Common myeloid progenitor, CD34-positive (primary cell): ENCODE measurements around the gene HSD17B4.
A peak's percentile ranks its signal among the peaks of the same experiment; 100 is the strongest.
"Not testable (repeated sequence)": the region's sequence is repeated elsewhere in the genome, so short reads cannot be mapped to it uniquely, and the experiment has no call there.

Experiments used
- CTCF ChIA-PET: fragments of 350-600 bp; sonication (Branson Sonifier 250); formaldehyde crosslinking; loops from one replicate; lab custom pipeline; 2021; ENCODE audit warnings: antibody characterized with exemption; lab: Charles Lee
- POLR2A ChIA-PET: fragments of 350-600 bp; sonication (Branson Sonifier 250); formaldehyde crosslinking; loops from one replicate; lab custom pipeline; 2021; ENCODE audit warnings: antibody characterized with exemption; lab: Charles Lee
- DNase-seq, 3 donors: peaks; one replicate each; pipeline versions ENCODE4 v3.0.0 to v3.0.0-alpha.2; 2013
- H3K27ac ChIP-seq, 2 experiments: 1 replicate in 1 of 2; 2 replicates in 1 of 2; pipeline ENCODE4 v1.7.0; 2013; ENCODE audit warnings: inconsistent platforms in 2 of 2, low read length in 2 of 2, mild to moderate bottlenecking in 2 of 2, low read depth in 1 of 2, moderate library complexity in 1 of 2; ENCODE audit not compliant: severe bottlenecking in 2 of 2, insufficient read depth in 1 of 2, poor library complexity in 1 of 2
- H3K27me3 ChIP-seq, 5 experiments: replicated peaks in 2 of 5; 1 replicate in 3 of 5; 2 replicates in 2 of 5; pipeline versions ENCODE4 v1.6.1 to v1.7.0; 2013; ENCODE audit warnings: low read length in 4 of 5, mild to moderate bottlenecking in 2 of 5, moderate library complexity in 2 of 5, inconsistent platforms in 1 of 5; ENCODE audit not compliant: insufficient read depth in 5 of 5, control insufficient read depth in 4 of 5
- H3K36me3 ChIP-seq, 4 experiments: 1 replicate in 2 of 4; 2 replicates in 2 of 4; pipeline versions ENCODE4 v1.6.1 to v1.7.0; 2013; ENCODE audit warnings: low read length in 3 of 4, control low read depth in 1 of 4, mild to moderate bottlenecking in 1 of 4; ENCODE audit not compliant: control insufficient read depth in 4 of 4, insufficient read depth in 4 of 4
- H3K4me1 ChIP-seq, 4 experiments: 1 replicate in 3 of 4; 2 replicates in 1 of 4; pipeline versions ENCODE4 v1.6.1 to v1.7.1; 2013; ENCODE audit warnings: low read length in 3 of 4, mild to moderate bottlenecking in 3 of 4, control low read depth in 1 of 4, inconsistent platforms in 1 of 4, moderate library complexity in 1 of 4; ENCODE audit not compliant: control insufficient read depth in 4 of 4, insufficient read depth in 4 of 4; ENCODE audit errors: control extremely low read depth in 1 of 4
- H3K4me3 ChIP-seq, 7 experiments: 1 replicate in 4 of 7; 2 replicates in 3 of 7; pipeline versions ENCODE4 v1.5.1 to v1.7.0; 2013; ENCODE audit warnings: mild to moderate bottlenecking in 7 of 7, low read length in 6 of 7, moderate library complexity in 6 of 7, inconsistent platforms in 2 of 7, low read depth in 2 of 7, control low read depth in 1 of 7; ENCODE audit not compliant: insufficient read depth in 4 of 7, control insufficient read depth in 1 of 7; ENCODE audit errors: extremely low read depth in 1 of 7
- H3K9me3 ChIP-seq, 5 experiments: 1 replicate in 4 of 5; 2 replicates in 1 of 5; pipeline versions ENCODE4 v1.6.1 to v1.7.1; 2013; ENCODE audit warnings: low read length in 4 of 5, mild to moderate bottlenecking in 2 of 5, inconsistent platforms in 1 of 5, low read depth in 1 of 5, moderate library complexity in 1 of 5; ENCODE audit not compliant: control insufficient read depth in 4 of 5, insufficient read depth in 2 of 5; ENCODE audit errors: control extremely low read depth in 1 of 5
- WGBS: methylation state at CpG from one replicate; pipeline ENCODE4 v1.1.5; 2013; ENCODE audit not compliant: insufficient coverage; 5-methylcytosine and 5-hydroxymethylcytosine counted together

HSD17B4 gene

GRCh38 chr5:119503939-119504338 is 51.6 kb downstream of the HSD17B4 start:
- peak in 1 of 3 donors; percentile 13 for DNase-seq
- CTCF ChIA-PET, H3K27ac ChIP-seq, H3K4me3 ChIP-seq, H3K4me1 ChIP-seq, H3K27me3 ChIP-seq, POLR2A ChIA-PET: not testable (repeated sequence)
- 100% methylated on average over 2 of the region's 4 CpGs for WGBS
- H3K9me3 ChIP-seq: peaks cover 0 to 10% (median 4%) of the 10 kb centered on the region in 5 experiments
- H3K36me3 ChIP-seq: peaks cover 12 to 37% (median 18%) of the 10 kb centered on the region in 4 experiments

GRCh38 chr5:119512277-119512676 is 60.0 kb downstream of the HSD17B4 start:
- WGBS: no CpG with 5 or more reads among the region's 1 CpG
- CTCF ChIA-PET: no interaction called here
- DNase-seq: peak; percentile 3 to 42 (median 18)
- Histone ChIP-seq H3K4me3 (no peak overlapping the region), H3K36me3 (peaks cover 31 to 58% (median 35%) of the 10 kb centered on the region in 4 experiments), H3K4me1 (no peaks in the 10 kb centered on the region), H3K27ac (no peak overlapping the region), H3K27me3 (no peaks in the 10 kb centered on the region), H3K9me3 (peaks cover 0 to 16% (median 12%) of the 10 kb centered on the region in 5 experiments)
- POLR2A ChIA-PET: no interaction called here

GRCh38 chr5:119515192-119515591 is 62.9 kb downstream of the HSD17B4 start:
- ChIA-PET POLR2A (no interaction called here), CTCF (no interaction called here)
- no peaks in the 10 kb centered on the region for H3K27me3 ChIP-seq
- H3K9me3 ChIP-seq: peaks cover 0 to 16% (median 12%) of the 10 kb centered on the region in 5 experiments
- no peak overlapping the region for H3K27ac ChIP-seq
- no peak for DNase-seq
- 100% methylated on average over 1 of the region's 2 CpGs for WGBS
- peaks cover 25 to 63% (median 32%) of the 10 kb centered on the region in 4 experiments for H3K36me3 ChIP-seq
- no peaks in the 10 kb centered on the region for H3K4me1 ChIP-seq
- no peak overlapping the region for H3K4me3 ChIP-seq

- H3K4me1 ChIP-seq, H3K27me3 ChIP-seq, H3K27ac ChIP-seq, H3K4me3 ChIP-seq, H3K9me3 ChIP-seq, DNase-seq, POLR2A ChIA-PET, CTCF ChIA-PET: not testable (repeated sequence)
- WGBS: 89% methylated on average over 15 of the region's 30 CpGs
- peaks cover 10 to 49% (median 18%) of the 10 kb centered on the region in 4 experiments for H3K36me3 ChIP-seq
These were observed 64.8 kb downstream of the HSD17B4 start for GRCh38 chr5:119517115-119517514.

- WGBS: no CpG with 5 or more reads among the region's 1 CpG
- H3K4me1 ChIP-seq: no peaks in the 10 kb centered on the region
- no peak for DNase-seq
- CTCF ChIA-PET: no interaction called here
- POLR2A ChIA-PET: no interaction called here
- H3K9me3 ChIP-seq: peaks cover 0 to 6% (median 0%) of the 10 kb centered on the region in 5 experiments
- peaks cover 8 to 45% (median 11%) of the 10 kb centered on the region in 4 experiments for H3K36me3 ChIP-seq
- H3K27me3 ChIP-seq: no peaks in the 10 kb centered on the region
- H3K4me3 ChIP-seq: no peak overlapping the region
- no peak overlapping the region for H3K27ac ChIP-seq
These were observed 68.9 kb downstream of the HSD17B4 start for GRCh38 chr5:119521232-119521631.

- ChIA-PET CTCF (no interaction called here), POLR2A (no interaction called here)
- no CpG with 5 or more reads among the region's 1 CpG for WGBS
- H3K27ac ChIP-seq: no peak overlapping the region
- H3K36me3 ChIP-seq: peaks cover 11 to 43% (median 14%) of the 10 kb centered on the region in 4 experiments
- H3K27me3 ChIP-seq: no peaks in the 10 kb centered on the region
- H3K4me3 ChIP-seq: no peak overlapping the region
- H3K4me1 ChIP-seq: no peaks in the 10 kb centered on the region
- peaks cover 0 to 6% (median 0%) of the 10 kb centered on the region in 5 experiments for H3K9me3 ChIP-seq
- no peak for DNase-seq
These were observed 70.5 kb downstream of the HSD17B4 start for GRCh38 chr5:119522841-119523240.

GRCh38 chr5:119524485-119524884 is 72.2 kb downstream of the HSD17B4 start:
- ChIA-PET CTCF (no interaction called here), POLR2A (no interaction called here)
- Histone ChIP-seq H3K9me3 (peaks cover 0 to 6% (median 0%) of the 10 kb centered on the region in 5 experiments), H3K4me1 (no peaks in the 10 kb centered on the region), H3K27me3 (no peaks in the 10 kb centered on the region), H3K4me3 (no peak overlapping the region), H3K27ac (no peak overlapping the region), H3K36me3 (peaks cover 2 to 31% (median 13%) of the 10 kb centered on the region in 4 experiments)
- WGBS: no CpG with 5 or more reads among the region's 3 CpGs
- DNase-seq: no peak
